HG02852 (cell line): ENCODE results near the gene PCGF1.
"Not testable (repeated sequence)": the region's sequence is repeated elsewhere in the genome, so short reads cannot be mapped to it uniquely, and the experiment has no call there.

Source experiments
- ATAC-seq: cut with Tn5 transposase; IDR thresholded peaks from one replicate; pipeline ENCODE4 v1.9.1; 2021; ENCODE audit warnings: mild to moderate bottlenecking, moderate library complexity; ENCODE audit not compliant: unreplicated experiment

The PCGF1 gene

DNA sequence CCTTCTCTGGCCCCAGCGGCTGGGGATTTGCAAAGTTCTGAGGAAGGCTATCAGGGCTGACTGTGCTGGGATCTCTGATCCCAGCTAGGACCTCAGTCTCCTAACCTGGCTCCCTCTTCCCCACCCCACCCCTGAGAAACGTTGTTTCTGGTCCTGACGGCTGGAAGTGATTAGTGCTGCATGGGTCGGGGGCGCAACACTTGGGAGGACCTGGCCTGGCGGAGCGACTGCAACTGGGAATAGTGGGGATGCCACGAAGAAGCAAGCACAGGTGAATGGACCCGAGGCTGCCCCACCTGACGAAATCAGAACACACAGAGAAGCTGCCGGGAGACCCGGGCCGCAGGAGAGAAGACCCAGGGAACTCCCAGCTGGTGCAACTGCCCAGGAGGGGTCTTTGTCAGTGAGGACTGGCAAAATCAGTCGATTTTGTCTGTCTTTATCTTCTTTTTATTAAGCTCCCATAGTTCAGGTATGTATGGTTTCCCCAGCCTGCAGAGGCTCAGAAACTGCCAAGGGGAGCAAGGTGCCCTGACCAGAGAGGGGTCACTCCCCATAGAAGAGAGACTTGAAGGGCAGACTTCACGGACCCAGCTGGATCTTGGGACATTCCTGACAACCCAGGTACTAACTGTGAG lies 7.4 kb downstream of the PCGF1 start:
- no peak for ATAC-seq

- ATAC-seq, result no peak
These were observed 8.1 kb downstream of the PCGF1 start, which contains the start of gene LBX2 for GRCh38 chr2:74499267-74499939. Gene LBX2 (minus strand): TSS chr2:74499603. CDS start chr2:74499537, 66 bp downstream.

GRCh38 chr2:74498500-74499266 lies 8.8 kb downstream of the PCGF1 start:
- no peak for ATAC-seq

DNA sequence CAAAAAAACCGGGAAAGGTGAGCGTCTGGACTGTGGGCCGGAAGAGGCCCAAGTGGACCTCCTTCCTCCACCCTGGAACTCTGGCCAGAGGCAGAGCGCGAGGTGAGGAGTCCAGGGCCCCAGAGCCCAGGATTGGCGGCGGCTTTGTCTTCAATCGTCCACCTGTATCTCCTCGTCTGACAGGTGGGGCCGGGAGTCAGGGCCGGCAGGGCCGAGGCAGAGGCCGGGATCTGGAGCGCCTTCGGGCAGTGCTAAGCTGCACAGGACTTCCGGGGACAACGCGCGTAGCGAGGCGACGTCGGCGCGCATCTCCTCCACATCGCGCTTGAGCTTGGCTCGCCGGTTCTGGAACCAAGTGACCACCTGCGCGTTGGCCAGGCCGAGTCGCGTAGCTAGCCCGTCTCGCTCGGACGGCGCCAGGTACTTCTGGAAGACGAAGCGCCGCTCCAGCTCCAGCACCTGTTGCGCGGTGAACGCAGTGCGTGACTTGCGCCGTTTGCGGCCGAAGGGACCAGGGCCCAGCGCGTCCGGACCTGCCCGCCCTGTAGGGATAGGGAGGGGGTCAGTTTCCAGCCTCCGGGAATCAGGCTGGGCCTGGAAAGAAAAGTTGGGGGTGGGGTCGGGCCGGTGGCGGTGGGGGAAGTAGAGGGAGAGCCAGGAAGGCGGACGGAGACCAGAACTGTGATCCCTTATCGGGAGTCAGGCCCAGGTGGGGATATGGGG lies 9.6 kb downstream of the PCGF1 start:
- ATAC-seq, result no peak

- no peak for ATAC-seq
These were observed 10.3 kb downstream of the PCGF1 start for GRCh38 chr2:74496997-74497776.

GRCh38 chr2:74495440-74495839 lies 12.1 kb downstream of the PCGF1 start:
- ATAC-seq, result no peak

DNA sequence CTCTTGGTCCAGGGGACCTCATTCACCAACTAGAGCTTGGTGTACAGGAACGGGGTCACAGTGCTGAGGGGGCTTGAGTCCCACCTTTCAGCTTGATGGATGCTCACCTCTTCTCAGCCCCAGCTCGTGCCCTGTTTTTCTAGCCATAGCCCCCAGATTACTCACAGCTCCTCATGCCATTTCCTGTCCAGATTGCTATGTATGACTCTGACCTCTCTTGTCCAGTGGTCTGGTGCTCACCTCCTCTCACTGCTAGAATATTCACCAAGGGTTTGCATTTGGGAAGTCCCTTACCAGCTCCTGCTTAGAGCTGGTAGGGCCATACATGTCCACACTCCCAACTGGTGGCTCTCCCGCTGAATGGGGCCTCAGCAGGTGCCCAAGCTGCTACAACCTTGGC lies 13.9 kb downstream of the PCGF1 start:
- no peak for ATAC-seq

DNA sequence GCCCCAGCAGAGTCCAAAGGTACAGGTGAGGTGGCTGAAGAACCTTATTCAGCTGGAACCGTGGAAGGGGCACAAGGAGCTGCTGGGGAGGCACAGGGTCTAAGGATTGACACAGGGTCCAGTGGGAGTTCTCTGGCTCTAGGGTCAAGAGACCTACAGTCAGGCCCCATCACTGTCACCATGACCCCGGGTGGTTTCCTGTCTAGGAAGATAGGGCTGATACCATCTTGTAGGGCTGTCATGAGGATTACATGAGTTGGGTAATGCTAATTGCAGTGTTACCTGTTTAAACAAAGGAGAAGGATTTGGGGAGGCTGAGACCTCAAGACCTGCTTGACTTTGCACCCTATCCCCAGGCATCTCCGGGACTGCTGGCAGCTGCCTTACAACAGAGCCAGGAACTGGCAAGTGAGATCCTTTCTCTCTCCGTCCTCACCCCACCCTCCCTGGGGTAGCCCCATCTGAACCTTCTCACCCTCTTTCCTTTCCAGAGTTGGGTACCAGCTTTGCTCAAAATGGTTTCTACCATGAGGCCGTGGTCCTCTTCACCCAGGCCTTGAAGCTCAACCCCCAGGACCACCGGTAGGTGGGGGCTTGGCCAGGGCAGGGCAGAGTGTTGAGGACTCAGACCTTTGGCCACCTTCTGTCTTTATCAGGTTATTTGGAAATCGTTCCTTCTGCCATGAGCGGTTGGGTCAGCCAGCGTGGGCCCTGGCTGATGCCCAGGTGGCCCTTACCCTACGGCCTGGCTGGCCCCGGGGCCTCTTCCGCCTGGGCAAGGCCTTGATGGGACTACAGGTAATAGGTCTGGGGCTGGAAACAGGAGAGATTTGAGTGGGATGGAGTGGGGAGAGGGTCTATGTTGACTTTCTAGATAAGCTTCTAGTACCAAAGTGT lies 15.6 kb downstream of the PCGF1 start:
- no peak for ATAC-seq

GRCh38 chr2:74489906-74490305 lies 17.6 kb downstream of the PCGF1 start:
- ATAC-seq, result no peak

DNA sequence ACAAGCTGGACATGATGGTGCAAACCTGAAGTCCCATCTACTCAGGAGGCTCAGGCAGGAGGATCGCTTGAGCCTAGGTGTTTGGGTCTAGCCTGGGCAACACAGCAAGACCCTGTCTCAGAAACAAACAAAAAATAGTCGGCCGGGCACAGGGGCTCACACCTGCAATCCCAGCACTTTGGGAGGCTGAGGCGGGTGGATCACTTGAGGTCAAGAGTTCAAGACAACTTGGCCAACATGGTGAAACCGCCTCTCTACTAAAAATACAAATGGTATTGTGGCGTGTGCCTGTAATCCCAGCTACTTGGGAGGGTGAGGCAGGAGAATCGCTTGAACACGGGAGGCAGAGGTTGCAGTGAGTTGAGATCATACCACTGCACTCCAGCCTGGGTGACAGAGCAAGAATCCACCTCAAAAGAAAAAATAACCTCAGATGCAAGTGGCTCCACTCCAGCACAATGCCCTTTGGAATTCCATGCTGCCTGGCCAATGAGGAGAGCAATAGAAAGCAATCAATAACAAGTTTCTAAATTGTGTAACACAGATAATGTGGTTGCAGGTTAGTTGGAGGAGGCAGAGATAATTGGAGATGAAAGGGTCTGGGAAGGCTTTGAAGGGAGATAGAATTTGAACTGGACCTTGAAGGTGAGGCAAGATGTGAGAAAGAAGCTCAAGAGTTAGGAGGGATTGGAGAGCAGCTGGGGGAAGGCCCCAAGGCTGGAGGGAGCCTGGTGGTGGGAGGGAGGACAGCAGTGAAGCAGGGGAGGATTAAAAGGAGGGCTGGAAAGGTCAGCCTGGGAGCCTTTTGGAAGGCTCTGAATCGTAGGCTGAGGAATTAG lies 18.6 kb downstream of the PCGF1 start:
- ATAC-seq, result no peak

- no peak for ATAC-seq
These were observed 21.4 kb downstream of the PCGF1 start for GRCh38 chr2:74486141-74486540.

GRCh38 chr2:74483675-74484164 lies 23.8 kb downstream of the PCGF1 start:
- not testable (repeated sequence) for ATAC-seq

GRCh38 chr2:74482801-74483674 lies 24.5 kb downstream of the PCGF1 start, which contains the start of the genes CCDC142 and TTC31:
Gene CCDC142 (minus strand): TSS chr2:74482998. CDS start chr2:74482837, 161 bp downstream.
Gene TTC31 (plus strand): TSS chr2:74483081. CDS start chr2:74483096, 15 bp downstream.
- peak; percentile 89 for ATAC-seq

GRCh38 chr2:74481961-74482800 lies 25.3 kb downstream of the PCGF1 start:
- peak; percentile 35 for ATAC-seq

GRCh38 chr2:74481431-74481830 lies 26.1 kb downstream of the PCGF1 start:
- no peak for ATAC-seq

DNA sequence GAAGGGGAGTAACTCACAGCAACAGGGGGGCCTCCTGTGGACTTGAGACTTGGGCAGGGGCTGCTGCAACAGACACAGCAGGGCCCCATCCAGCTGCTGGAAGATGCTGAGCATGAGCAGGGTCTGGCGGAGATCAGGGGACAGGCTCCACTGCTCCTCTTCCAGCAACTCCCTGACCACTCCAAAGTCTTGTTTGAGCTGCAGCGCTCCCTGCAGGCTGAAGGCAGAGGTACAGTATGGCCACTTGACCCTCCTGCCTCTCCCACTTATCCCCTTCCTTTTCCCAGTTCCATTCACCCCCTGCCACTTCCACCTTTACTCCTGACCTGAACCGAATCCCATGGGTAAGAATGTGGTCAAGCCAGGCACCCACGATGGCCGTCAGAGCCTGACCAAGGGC lies 32.6 kb downstream of the PCGF1 start:
- ATAC-seq, result no peak
